NCI-H345 treated with DMSO at 0.1 percent for 48 hours (cell line): Measurements from ENCODE around the gene TBL1X.

Experiments
- DNase-seq: peaks from one replicate; lab custom pipeline; 2025; ENCODE audit not compliant: unreplicated experiment; lab: John Stamatoyannopoulos, UW

TBL1X gene

GRCh38 chrX:9789555-9789954 is 324.7 kb downstream of the TBL1X start:
- no peak for DNase-seq
